Measurements from ENCODE around the gene GET4.

GET4 gene

GRCh38 chr7:938546-939185 lies 62.3 kb downstream of the GET4 start:
- POLR2A ChIA-PET = no interaction called here
- no peak overlapping the region for H3K4me3 ChIP-seq (ENCODE audit: low read depth, low read length)
- H3K27ac ChIP-seq (ENCODE audit: extremely low read depth, low read depth, low read length) = no peak overlapping the region
- no peaks in the 10 kb centered on the region for H3K36me3 ChIP-seq (ENCODE audit: control insufficient read depth in 2 of 2, insufficient read depth in 1 of 2, low read length in 2 of 2)
- H3K9me3 ChIP-seq (ENCODE audit: control insufficient read depth, insufficient read depth, low read depth, low read length) = no peaks in the 10 kb centered on the region
- TF ChIP-seq CTCF (tag by site-specific recombination; IDR thresholded peaks at IDR 0.05) (no peak), ZNF335 (tag by site-specific recombination; conservative IDR thresholded peaks at IDR 0.05) (no peak), ZNF280C (tag by site-specific recombination; IDR thresholded peaks at IDR 0.05) (no peak), ZNF514 (tag by site-specific recombination; IDR thresholded peaks at IDR 0.05) (no peak), ZNF133 (tag by site-specific recombination; IDR thresholded peaks at IDR 0.05) (no peak)
- TF ChIP-seq, protein P1, sequence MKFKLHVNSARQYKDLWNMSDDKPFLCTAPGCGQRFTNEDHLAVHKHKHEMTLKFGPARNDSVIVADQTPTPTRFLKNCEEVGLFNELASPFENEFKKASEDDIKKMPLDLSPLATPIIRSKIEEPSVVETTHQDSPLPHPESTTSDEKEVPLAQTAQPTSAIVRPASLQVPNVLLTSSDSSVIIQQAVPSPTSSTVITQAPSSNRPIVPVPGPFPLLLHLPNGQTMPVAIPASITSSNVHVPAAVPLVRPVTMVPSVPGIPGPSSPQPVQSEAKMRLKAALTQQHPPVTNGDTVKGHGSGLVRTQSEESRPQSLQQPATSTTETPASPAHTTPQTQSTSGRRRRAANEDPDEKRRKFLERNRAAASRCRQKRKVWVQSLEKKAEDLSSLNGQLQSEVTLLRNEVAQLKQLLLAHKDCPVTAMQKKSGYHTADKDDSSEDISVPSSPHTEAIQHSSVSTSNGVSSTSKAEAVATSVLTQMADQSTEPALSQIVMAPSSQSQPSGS (tag by site-specific recombination; IDR thresholded peaks at IDR 0.05; ENCODE audit: low read depth) = no peak
- H3K4me1 ChIP-seq (ENCODE audit: control insufficient read depth, insufficient read depth, low read length) = no peaks in the 10 kb centered on the region
- CTCF ChIA-PET = no interaction called here

GRCh38 chr7:939843-940242 lies 63.5 kb downstream of the GET4 start:
- Histone ChIP-seq H3K9me3 (ENCODE audit: control insufficient read depth, insufficient read depth, low read depth, low read length) (no peaks in the 10 kb centered on the region), H3K4me3 (ENCODE audit: low read depth, low read length) (no peak overlapping the region), H3K27ac (ENCODE audit: extremely low read depth, low read depth, low read length) (no peak overlapping the region), H3K4me1 (ENCODE audit: control insufficient read depth, insufficient read depth, low read length) (no peaks in the 10 kb centered on the region), H3K36me3 (ENCODE audit: control insufficient read depth in 2 of 2, insufficient read depth in 1 of 2, low read length in 2 of 2) (no peaks in the 10 kb centered on the region)
- POLR2A ChIA-PET = no interaction called here
- CTCF ChIA-PET = interaction anchor here (0.6 kb wide), 1 partner anchor 126 kb away, joined by 5 read pairs; no protein-coding TSS in a partner anchor
- TF ChIP-seq ZNF830 (tag by site-specific recombination; IDR thresholded peaks at IDR 0.05; ENCODE audit: low read depth) (no peak), ZBTB1 (tag by site-specific recombination; IDR thresholded peaks at IDR 0.05) (no peak), MZF1 (tag by site-specific recombination; IDR thresholded peaks at IDR 0.05; ENCODE audit: borderline replicate concordance) (no peak), ZNF324 (tag by site-specific recombination; IDR thresholded peaks at IDR 0.05) (no peak), ZNF2 (tag by site-specific recombination; IDR thresholded peaks at IDR 0.05) (no peak), ZNF404 (tag by site-specific recombination; IDR thresholded peaks at IDR 0.05) (no peak), ZNF660 (tag by site-specific recombination; IDR thresholded peaks at IDR 0.05) (no peak), WT1 (tag by site-specific recombination; IDR thresholded peaks at IDR 0.05) (no peak), ZNF148 (tag by site-specific recombination; IDR thresholded peaks at IDR 0.05; ENCODE audit: borderline replicate concordance) (no peak), ZNF169 (tag by site-specific recombination; IDR thresholded peaks at IDR 0.05) (no peak), ZIC2 (tag by site-specific recombination; IDR thresholded peaks at IDR 0.05) (no peak), KLF10 (tag by site-specific recombination; IDR thresholded peaks at IDR 0.05) (no peak), ZNF514 (tag by site-specific recombination; IDR thresholded peaks at IDR 0.05) (no peak), OVOL3 (tag by site-specific recombination; IDR thresholded peaks at IDR 0.05) (no peak), ZNF629 (tag by site-specific recombination; IDR thresholded peaks at IDR 0.05) (no peak), KLF16 (tag by site-specific recombination; IDR thresholded peaks at IDR 0.05) (no peak), ZNF18 (tag by site-specific recombination; IDR thresholded peaks at IDR 0.05) (no peak), YY1 (tag by site-specific recombination; IDR thresholded peaks at IDR 0.05) (no peak), IKZF3 (tag by site-specific recombination; IDR thresholded peaks at IDR 0.05) (no peak)
- TF ChIP-seq, protein P2, sequence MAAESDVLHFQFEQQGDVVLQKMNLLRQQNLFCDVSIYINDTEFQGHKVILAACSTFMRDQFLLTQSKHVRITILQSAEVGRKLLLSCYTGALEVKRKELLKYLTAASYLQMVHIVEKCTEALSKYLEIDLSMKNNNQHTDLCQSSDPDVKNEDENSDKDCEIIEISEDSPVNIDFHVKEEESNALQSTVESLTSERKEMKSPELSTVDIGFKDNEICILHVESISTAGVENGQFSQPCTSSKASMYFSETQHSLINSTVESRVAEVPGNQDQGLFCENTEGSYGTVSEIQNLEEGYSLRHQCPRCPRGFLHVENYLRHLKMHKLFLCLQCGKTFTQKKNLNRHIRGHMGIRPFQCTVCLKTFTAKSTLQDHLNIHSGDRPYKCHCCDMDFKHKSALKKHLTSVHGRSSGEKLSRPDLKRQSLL (tag by site-specific recombination; IDR thresholded peaks at IDR 0.05) = no peak
